Activated T-cell treated with anti-CD3 and anti-CD28 coated beads for 1 hour (primary cell): Measurements from ENCODE around the gene KLHL21.
"Not testable (repeated sequence)": the region's sequence is repeated elsewhere in the genome, so short reads cannot be mapped to it uniquely, and the experiment has no call there.

ENCODE experiments used
- DNase-seq: peaks from one replicate; pipeline ENCODE4 v3.0.0-alpha.2; 2020; ENCODE audit warnings: low read depth

The KLHL21 gene, protein sequence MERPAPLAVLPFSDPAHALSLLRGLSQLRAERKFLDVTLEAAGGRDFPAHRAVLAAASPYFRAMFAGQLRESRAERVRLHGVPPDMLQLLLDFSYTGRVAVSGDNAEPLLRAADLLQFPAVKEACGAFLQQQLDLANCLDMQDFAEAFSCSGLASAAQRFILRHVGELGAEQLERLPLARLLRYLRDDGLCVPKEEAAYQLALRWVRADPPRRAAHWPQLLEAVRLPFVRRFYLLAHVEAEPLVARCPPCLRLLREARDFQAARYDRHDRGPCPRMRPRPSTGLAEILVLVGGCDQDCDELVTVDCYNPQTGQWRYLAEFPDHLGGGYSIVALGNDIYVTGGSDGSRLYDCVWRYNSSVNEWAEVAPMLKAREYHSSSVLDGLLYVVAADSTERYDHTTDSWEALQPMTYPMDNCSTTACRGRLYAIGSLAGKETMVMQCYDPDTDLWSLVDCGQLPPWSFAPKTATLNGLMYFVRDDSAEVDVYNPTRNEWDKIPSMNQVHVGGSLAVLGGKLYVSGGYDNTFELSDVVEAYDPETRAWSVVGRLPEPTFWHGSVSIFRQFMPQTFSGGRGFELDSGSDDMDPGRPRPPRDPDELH

DNA sequence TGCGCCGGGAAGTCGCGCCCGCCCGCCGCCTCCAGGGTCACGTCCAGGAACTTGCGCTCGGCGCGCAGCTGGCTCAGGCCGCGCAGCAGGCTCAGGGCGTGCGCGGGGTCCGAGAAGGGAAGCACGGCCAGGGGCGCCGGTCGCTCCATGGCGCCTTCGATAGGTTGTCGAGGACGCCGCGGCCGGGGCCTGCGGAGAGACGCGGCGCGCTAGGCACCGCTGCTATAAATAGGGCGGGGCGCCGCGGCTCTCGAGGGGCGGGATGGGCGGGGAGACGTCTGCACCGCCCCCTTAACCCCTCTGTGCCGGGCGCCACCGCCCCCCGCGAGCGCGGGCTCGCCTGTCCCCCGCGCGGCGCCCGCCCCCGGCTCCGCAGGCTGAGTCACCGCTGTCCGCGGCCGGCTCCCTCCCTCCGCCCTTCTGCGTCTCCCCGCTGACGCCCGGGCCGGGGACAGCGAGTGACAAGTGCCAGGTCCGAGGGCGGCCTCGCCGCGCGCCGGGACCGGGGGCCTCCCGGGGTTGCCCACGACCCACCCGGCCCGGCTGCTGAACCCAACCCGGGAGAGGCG lies at the start of gene KLHL21:
KLHL21 (minus strand) TSS at position 201 of the 569 bp plus-strand sequence; CDS start at position 149, 52 bp downstream.
- peak; percentile 80 for DNase-seq

DNA sequence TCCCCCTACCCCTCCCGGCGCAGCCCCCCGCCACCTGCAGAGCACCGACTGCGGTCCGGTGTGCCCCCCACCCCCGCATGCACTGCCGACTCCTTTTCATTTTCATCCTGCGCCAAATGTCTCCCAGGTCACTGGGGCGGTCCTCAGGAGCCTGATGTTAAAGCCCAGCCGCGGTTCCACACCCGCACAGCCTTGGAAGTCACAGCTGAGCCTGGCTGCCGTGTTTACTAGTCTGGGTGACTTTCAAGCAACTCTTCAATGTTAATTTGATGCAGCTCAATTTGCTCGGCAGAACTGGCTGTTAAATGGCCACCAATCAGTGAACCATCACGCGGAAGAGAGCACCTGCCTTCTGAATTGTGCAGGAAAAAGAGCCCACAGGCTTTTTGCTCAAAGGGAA lies 49.2 kb upstream of the KLHL21 start:
- DNase-seq = no peak

DNA sequence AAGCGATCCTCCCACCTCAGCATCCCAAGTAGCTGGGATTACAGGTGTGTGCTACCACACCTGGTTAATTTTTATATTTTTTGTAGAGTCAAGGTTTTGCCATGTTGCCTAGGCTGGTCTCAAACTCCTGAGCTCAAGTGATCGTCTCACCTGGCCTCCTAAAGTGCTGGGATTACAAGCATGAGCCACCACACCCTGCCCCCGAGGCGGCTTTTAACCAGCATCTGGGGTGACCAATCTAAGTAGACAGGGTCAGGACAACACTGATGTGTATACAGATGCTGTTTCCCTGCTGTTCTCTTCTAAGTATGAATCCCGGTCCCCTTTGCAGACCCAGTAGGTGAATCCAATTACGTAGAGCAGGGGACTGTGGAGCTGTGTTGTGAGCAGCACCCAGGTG lies 45.9 kb upstream of the KLHL21 start:
- DNase-seq = no peak

DNA sequence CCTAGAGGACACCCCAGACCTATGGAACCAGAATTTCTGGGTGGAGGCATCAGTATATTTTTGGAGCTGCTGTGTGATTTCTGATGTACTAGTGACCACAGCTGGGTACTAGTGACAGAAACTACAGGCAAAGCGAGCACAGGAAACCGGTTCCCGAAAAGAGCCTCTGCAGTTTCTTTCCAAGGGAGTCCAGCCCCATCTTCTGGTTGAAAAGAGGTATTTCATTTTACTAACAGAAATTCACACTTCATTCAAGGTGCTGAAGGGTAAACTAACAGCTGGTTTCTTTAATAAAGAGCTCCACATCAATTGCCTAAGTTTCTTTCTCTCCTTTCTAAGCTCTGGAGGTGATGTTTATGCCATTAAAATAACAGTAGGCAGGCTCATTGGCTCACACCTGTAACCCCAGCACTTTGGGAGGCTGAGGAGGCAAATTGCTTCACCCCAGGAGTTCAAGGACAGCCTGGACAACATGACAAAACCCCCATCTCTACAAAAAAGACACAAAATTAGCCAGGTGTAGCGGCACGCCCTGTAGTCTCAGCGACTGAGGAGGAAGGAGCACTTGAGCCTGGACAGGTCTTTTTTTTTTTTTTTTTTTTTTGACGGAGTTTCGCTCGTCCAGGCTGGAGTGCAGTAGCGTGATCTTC lies 44.0 kb upstream of the KLHL21 start:
- DNase-seq = no peak

DNA sequence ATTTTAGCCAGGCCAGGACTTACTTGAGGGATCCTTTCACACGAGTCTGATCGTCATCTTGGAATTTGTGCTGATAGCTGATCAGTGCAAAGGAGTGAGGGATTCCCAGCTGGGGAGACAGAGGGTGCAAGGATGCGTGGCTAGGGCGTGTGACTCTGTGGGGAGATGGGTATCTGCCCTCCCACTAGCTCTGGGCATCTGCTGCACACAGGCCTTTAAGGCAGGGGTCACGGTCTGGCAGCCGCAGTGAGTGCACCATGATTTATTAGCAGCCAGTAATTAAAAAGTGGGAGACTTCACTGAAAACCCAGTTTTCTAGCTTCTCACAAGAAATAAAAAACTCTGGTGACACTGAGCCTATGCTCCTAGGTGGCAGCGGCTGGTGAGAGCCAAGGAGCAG lies 42.3 kb upstream of the KLHL21 start:
- no peak for DNase-seq

DNA sequence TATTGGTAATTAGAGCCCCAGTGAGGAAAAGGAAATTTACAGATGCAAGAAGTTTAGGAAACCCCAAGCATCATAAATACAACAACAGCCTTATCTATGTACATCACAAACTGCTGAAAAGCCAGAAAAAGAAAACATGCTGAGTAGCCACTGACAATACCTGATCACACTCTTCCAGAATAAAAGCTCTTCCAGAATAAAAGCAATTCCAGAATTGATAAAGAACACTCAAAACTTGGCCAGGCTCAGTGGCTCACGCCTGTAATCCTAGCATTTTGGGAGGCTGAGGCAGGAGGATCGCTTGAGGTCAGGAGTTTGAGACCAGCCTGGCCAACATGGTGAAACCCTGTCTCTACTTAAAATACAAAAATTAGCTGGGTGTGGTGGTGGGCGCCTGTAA lies 38.2 kb upstream of the KLHL21 start:
- not testable (repeated sequence) for DNase-seq

DNA sequence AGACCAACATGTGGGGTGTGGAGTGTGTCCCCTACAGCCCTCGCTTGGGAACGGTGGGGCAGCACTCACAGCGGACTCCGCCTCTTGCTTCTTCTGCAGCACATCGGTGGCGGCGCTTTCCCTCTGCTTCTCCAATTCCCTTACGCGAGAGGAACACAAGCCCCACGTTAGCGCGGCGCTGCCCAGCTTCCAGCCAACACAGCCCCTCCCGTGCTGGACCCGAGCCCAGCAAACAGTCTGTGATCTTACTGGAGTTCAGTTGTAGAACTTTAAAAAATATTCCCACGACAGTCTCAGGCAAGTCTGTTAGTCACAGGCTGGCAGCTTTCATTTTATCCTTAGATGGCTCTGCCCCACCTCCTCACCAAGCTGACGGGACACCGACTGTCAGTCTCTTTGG lies 35.6 kb upstream of the KLHL21 start:
- no peak for DNase-seq

DNA sequence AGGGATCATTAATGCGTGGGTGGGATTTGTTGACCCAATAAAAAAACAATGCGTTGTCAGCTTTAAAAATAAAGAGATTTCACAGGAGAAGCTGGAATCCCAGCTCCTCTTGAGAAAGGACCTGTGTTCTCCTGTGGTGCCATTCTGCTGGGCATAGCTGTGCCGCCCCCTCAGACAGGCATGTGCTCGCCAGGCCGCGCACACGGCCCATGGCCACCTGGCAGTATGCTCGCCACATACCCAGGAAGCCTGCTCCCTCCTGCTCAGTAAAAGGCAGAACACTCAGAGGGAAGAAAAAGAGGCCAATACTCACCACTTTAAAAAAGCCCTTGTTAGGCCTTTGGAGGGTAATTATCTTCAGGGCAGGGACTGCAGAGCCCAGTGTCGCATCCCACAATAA lies 35.1 kb upstream of the KLHL21 start:
- no peak for DNase-seq

DNA sequence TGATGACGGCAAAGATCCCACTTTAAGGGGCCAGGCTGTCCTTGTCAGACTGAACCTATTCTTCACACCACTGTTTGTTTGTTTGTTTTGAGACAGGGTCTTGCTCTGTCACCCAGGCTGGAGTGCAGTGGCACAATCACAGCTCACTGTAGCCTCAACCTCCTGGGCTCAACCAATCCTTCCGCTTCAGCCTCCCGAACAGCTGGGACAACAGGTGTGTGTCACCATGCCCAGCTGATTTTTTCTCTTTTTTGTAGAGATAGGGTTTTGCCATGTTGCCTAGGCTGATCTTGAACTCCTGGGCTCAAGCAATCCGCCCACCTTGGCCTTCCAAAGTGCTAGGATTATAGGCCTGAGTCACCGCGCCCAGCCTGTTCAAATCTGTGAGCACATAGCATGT lies 34.1 kb upstream of the KLHL21 start:
- DNase-seq = not testable (repeated sequence)

DNA sequence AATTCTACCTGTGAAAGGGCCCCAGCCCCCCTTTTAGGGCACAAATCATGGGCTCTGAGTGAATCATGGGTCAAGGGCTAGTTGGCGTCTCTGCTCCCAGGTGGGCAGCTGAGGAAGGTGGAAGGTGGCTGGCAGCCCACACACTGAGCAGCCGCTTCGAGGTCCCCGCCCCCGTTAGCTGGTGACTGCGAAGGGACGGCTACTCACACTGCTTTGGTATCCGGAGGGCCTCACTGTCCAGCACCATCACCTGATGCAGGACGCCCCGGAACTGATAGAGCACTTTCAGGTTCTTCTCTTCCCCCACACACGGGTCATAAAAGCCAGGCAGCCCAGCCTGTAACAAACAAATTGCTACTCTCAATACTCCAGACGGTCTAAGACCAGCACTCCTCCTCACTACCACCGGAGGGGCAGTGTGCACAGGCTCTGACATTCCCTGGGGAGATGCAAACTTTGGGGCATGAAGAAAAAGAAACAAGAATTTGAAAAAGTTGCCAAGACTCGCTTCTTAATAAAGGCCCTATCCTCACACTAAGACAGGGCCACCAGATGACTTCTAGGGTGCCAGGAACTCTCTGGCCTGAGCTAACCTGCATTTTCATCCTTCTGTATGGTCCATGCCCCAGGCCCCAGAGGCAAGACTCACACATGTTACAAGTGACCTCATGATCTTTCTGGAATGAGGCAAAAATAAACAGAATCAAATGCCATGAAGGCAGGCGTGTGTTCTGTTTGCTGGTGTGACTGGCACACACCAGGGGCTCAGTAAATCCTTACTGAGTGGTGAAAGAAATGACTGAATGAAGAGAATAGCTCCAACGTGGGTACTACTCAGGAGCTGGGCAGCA lies 33.5 kb upstream of the KLHL21 start:
- no peak for DNase-seq

DNA sequence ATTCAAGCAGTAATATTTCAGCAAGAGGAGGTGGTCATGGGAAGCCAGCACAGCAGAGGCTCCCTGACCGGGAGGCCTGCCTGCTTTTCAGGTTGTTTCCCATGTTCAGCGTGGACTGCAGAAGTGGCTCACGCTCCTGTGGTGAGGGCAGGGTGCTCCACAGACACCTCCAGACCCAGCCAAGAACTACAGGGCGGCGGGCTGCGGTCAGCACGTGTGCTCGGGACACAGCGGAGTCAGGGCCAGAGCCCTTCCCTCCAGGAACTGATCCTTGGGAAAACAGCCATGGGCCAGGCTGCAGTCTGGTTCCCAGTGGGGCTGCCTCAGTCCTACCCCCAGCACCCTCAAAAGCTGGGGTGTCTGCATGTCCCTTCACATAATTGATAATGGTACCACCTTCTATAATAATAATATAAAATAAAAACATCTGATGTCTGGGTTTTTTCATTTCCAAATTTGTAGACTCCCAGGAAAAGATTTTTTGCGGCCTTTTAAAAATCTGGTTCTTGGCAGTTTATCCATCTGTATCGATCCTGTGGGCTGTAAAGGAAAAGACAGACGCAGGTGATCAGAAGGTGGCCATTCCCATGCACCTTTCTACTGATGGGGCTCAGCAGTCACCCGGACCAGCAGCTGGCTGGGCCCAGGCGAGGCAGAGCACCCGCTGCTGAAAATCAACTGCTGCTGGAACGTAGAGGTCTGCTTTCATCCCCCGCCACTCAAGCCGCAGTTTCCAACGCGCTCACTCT lies 32.7 kb upstream of the KLHL21 start:
- DNase-seq = no peak

DNA sequence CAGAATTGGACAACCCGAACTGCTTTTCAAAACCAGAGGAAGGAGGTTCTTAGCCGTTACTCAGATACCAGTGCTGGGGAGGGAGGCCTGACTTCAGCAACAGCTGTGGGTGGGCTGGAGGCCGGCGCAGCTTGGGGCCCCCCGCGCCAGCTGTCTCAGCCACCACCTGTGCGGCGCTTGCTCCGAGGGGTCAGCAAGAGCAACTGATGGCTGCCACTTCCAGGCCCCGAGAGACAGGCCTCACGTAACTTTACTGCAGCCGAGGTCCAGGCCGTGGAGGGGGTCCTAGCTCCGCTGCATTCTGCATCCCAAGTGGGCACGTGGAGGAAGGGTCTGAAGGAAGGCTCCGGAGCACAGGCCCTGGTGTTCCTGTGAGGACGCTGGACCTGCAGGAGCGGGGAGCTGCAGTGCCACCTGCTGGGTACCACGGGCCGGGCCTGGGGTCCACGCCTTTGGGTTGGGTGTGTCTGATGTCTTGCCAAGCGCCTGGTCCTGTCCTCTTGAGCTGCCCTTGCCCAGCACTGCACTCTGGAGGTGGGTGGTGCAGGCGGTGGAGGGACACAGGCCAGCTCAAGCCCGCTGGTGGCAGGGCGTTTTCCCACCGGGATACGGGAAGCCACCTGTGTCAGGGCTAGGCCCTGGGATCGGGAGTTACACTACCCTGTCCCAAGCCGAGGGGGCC lies 31.8 kb upstream of the KLHL21 start:
- peak; percentile 28 for DNase-seq

DNA sequence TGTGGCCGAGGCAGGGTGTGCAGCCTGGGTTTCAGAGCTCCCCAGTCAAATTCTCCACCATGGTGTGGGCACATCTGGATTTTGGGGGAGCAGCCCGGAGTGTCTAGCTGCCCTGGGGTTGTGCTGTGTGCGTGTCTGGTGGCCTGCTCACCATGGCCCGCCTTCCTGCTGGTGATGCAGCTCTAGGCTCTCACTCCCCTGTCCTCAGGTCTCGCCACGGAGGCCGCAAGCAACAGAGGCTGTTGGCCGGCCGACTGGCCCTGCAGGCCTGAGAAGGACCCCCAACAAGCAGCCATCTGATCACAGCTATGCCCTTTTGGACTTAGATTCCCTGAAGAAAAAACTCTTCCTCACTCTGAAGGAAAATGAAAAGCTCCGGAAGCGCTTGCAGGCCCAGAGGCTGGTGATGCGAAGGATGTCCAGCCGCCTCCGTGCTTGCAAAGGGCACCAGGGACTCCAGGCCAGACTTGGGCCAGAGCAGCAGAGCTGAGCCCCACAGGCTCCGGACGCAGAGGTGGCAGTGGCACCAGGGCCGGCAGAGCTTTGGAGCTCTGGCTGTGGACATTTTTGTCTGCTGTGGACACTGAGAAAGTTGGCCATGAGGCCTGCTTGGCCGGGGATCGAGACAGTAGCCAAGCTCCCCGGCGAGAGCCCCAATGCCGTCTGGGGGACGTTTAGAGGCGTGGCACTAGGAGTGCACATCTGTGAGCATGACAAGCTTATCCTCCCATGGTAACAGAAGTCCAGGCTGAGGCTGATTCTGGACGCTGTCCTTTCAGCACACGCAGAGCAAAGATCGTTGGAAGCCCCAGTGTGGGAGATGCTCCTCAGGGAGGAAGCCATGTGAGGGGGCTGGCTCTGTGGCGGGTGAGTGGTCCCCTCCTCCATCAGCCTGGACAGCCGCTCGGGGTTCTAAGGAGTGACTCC lies 30.2 kb upstream of the KLHL21 start:
- DNase-seq = no peak

DNA sequence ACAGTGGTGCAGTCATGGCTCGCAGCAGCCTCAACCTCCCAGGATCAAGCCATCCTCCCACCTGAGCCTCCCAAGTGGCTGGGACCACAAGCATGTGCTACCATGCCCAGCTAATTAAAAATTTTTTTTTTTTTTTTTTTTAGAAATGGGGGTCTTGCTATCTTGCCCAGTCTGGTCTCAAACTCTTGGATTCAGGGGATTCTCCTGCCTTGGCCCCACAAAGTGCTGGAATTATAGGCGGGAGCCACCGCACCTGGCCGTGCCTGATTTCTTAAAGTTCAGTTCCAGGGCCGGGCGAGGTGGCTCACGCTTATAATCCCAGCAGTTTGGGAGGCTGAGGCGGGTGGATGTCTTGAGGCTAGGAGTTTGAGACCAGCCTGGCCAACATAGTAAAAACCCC lies 28.4 kb upstream of the KLHL21 start:
- no peak for DNase-seq

DNA sequence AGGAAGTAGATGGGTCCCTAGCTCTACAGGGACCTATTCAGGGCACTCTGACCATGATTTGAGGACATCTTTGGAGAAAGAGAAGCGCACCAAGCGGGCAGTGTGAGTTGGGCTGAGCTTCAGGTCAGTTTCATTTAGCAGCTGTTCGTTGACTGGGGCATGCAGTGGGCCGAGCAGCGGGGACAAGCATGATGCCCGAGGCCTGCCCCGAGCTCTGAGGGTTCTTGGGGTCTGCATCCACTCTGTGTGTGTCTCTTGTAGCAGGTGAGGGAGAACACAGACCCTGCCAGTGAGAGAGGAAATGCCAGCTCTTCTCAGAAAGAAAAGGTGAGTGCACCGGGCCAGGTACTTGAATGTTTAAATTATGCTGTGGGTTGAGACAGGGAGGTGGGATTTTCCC lies 27.4 kb upstream of the KLHL21 start:
- DNase-seq = no peak

DNA sequence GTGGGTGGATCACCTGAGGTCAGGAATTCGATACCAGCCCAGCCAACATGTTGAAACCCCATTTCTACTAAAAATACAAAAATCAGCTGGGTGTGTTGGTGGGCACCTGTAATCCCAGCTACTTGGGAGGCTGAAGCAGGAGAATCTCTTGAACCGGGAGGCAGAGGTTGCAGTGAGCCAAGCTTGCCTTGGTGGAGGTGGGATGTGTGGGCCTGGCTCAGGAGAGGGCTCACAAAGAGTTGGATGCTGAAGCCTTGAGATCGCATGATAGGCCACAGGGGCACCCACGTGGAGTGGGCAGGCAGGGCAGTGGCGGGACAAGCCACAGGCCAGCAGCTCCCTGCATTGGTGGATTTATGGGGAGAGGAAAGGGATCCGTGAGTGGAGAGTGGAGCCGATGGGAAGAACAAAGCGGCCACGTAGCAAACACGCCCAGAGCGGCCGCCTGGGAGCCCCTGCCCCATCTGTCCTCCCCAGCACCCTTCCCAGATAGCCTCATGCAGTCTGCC lies 26.4 kb upstream of the KLHL21 start:
- DNase-seq = no peak

DNA sequence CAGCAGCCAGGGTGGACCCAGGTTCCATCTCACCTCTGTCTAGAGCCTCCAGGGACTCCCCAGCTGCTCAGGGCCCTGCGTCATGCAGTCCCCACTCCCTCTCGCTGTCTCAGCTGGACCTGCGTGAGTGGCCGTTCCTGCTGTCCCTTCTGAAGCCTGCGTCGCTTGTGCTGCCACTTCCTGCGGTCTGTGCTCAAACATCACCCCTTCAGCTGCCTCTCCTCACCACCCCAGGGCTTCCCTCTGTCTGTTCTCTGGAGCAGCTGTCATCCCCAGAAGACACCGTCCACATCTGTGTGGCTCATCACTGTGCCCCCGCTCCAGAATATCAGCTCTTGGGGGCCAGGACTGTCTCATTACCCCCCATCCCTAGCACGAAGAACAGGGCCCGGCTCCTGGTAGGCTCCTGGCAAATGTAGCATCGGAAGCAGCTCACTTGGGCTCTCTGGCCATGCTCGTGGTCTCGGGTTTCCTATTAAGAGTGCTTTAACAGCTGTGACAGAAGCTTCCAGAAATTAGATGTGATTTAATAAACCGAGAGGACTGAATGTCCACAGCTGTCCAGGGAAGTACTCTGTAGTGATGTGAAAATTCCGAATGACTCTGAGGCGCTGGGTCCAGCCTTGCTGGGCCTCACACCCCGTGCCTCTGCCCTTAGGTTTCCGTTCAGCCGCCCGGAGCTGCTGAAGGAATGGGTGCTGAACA lies 25.3 kb upstream of the KLHL21 start:
- DNase-seq = no peak

DNA sequence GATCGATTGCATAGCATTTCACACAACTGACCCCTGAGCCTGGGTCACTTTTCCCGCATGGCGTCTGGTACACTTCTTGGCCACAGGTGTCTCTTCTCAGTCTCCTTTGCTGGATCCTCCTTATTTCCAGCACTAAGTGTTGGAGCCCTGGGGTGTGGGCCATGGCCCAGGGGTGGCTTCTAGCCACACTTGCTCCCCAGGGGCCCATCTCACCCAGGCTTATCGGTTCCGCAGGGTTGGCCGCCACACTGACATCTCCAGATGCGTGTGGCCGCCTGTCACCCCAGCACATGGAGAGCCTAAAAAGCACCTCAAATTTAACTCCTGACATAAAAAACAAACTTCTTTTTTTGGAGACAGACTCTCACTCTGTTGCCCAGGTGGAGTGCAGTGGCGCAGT lies 24.4 kb upstream of the KLHL21 start:
- no peak for DNase-seq
